Psoas muscle (tissue), 8 donors: ENCODE measurements around the gene TMUB1. TPM values are rescaled to one million over a fixed set of nuclear protein-coding genes. Genes with fewer than 3 reads are reported as not detected.

Experiments
- ATAC-seq, 4 donors: fragments of 200-7000 bp; cut with Tn5 transposase; one replicate each; pipeline ENCODE4 v1.9.1; 2020; ENCODE audit warnings: moderate library complexity in 3 of 4, mild to moderate bottlenecking in 2 of 4
- DNase-seq, 2 donors: peaks; one replicate each; pipeline ENCODE4 v3.0.0-alpha.2; 2020
- H3K27ac ChIP-seq: fragments of 200-600 bp; one replicate; pipeline ENCODE4 v1.8.0; 2022
- H3K27me3 ChIP-seq, 3 donors: fragments of 200-600 bp in 1 of 3; one replicate each; pipeline versions ENCODE4 v1.6.1 to v1.8.0; 2013 to 2022; ENCODE audit warnings: low read length in 2 of 3, mild to moderate bottlenecking in 2 of 3, moderate library complexity in 1 of 3; ENCODE audit not compliant: insufficient read depth in 3 of 3
- H3K36me3 ChIP-seq, 2 donors: fragments of 200-600 bp in 1 of 2; one replicate each; pipeline versions ENCODE4 v1.6.1 to v1.8.0; 2013 to 2022; ENCODE audit warnings: low read depth in 1 of 2, mild to moderate bottlenecking in 1 of 2, moderate library complexity in 1 of 2; ENCODE audit not compliant: insufficient read depth in 1 of 2
- H3K4me1 ChIP-seq: fragments of 200-600 bp; one replicate; pipeline ENCODE4 v1.8.0; 2022
- H3K4me3 ChIP-seq: fragments of 200-600 bp; one replicate; pipeline ENCODE4 v1.8.0; 2022; ENCODE audit warnings: mild to moderate bottlenecking
- H3K9me3 ChIP-seq: fragments of 200-600 bp; one replicate; pipeline ENCODE4 v1.8.0; 2022
- WGBS, 3 donors: extraction: QIAGEN DNeasy Blood & Tissue Kit; methylation state at CpG; one replicate each; pipeline versions ENCODE4 v1.1.6 to v1.1.7; 2013; 5-methylcytosine and 5-hydroxymethylcytosine counted together
- intact Hi-C, 2 donors: fragments of 100-400 bp; cut with DNase I; formaldehyde crosslinking; loops; one replicate each; pipeline versions ENCODE4 v1.11.0 to v1.14.2; 2022
- polyA plus RNA-seq, 3 donors: library from polyadenylated mRNA; stranded (reverse); fragments of 200-250 nt; gene quantifications; one replicate each; pipeline ENCODE4 v1.2.3, GENCODE V29; 2013
- total RNA-seq, 4 donors: library from RNA; stranded (reverse); fragmentation: NEBNext Ultra II Directional in 2 of 4; extraction: Animal tissue kit (Norgen Biotek cat#: 25700) in 2 of 4; gene quantifications; one replicate each; pipeline versions ENCODE4 v1.2.1 to v1.2.4, GENCODE V29; 2021 to 2023
- TF ChIP-seq, protein P1 (sequence below): fragments of 200-600 bp; IDR thresholded peaks from one replicate; pipeline ENCODE4 v1.8.0; 2022; ENCODE audit warnings: antibody characterized with exemption
- donor health status: healthy with polysubstance abuse.
- donor health status: DM: no; HTN: no; CAD: no; lungs with moderate emphysema.
- donor health status: Bipolar disorder and iron deficiency.
- donor health status: healthy.
- donor health status: DM: yes; HTN: yes; CAD: no.
- donor health status: DM: no; HTN: no; CAD: no.
- donor health status: DM: no; HTN: no; CAD: no.
- donor health status: DM: yes; HTN: yes; CAD: no.

TMUB1 gene
- total and polyA plus RNA-seq, 7 donors, result 41.7 to 121 (median 55.5) TPM

DNA sequence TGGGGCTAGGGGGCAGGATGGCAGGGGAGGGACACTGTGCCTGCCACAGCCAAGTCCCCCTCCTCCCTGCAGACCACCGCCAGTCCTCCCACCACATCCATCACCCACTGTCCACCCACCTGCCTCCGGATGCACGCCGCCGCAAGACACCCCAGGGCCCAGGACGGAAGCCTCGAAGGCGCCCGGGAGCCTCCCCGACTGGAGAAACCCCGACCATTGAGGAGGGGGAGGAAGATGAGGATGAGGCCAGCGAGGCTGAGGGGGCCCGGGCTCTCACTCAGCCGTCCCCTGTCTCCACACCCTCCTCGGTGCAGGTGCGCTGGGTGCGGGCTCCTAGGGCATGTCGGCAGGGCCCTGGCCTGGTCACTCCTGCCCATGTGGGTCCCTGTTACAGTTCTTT lies 18.8 kb downstream of the TMUB1 start:
- H3K9me3 ChIP-seq, result no peaks in the 10 kb centered on the region
- no peak overlapping the region for H3K4me3 ChIP-seq
- H3K27me3 ChIP-seq, result no peaks in the 10 kb centered on the region
- peaks cover 19% of the 10 kb centered on the region for H3K4me1 ChIP-seq
- no peak overlapping the region for H3K27ac ChIP-seq
- TF ChIP-seq, protein P1, sequence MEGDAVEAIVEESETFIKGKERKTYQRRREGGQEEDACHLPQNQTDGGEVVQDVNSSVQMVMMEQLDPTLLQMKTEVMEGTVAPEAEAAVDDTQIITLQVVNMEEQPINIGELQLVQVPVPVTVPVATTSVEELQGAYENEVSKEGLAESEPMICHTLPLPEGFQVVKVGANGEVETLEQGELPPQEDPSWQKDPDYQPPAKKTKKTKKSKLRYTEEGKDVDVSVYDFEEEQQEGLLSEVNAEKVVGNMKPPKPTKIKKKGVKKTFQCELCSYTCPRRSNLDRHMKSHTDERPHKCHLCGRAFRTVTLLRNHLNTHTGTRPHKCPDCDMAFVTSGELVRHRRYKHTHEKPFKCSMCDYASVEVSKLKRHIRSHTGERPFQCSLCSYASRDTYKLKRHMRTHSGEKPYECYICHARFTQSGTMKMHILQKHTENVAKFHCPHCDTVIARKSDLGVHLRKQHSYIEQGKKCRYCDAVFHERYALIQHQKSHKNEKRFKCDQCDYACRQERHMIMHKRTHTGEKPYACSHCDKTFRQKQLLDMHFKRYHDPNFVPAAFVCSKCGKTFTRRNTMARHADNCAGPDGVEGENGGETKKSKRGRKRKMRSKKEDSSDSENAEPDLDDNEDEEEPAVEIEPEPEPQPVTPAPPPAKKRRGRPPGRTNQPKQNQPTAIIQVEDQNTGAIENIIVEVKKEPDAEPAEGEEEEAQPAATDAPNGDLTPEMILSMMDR, result no peak
- DNase-seq, result no peak
- WGBS, 3 donors, result 92 to 97% (median 94%) methylated on average over 15 to 18 of the region's 18 CpGs
- peaks cover 12 to 53% of the 10 kb centered on the region in 2 donors for H3K36me3 ChIP-seq
- no peak for ATAC-seq
- intact Hi-C loops, result no loop called here

- TF ChIP-seq, protein P1, result no peak
- no peaks in the 10 kb centered on the region for H3K27me3 ChIP-seq
- peaks cover 12 to 43% of the 10 kb centered on the region in 2 donors for H3K36me3 ChIP-seq
- 41 to 63% (median 46%) methylated on average over 11 of the region's 11 CpGs for WGBS, 3 donors
- DNase-seq (peak; percentile 64 to 71), ATAC-seq (peak; percentile 7 to 31 (median 15))
- intact Hi-C loops, result no loop called here
- H3K27ac ChIP-seq, result peak overlapping the region; percentile 69
- H3K4me3 ChIP-seq, result peak overlapping the region; percentile 28
- no peaks in the 10 kb centered on the region for H3K9me3 ChIP-seq
- H3K4me1 ChIP-seq, result peaks cover 25% of the 10 kb centered on the region
Measured at GRCh38 chr7:151063212-151063561, 20.1 kb downstream of the TMUB1 start.

- Histone ChIP-seq H3K27me3 (no peaks in the 10 kb centered on the region), H3K36me3 (peaks cover 9 to 37% of the 10 kb centered on the region in 2 donors), H3K4me1 (peaks cover 25% of the 10 kb centered on the region), H3K4me3 (peak overlapping the region; percentile 28), H3K9me3 (no peaks in the 10 kb centered on the region), H3K27ac (peak overlapping the region; percentile 69)
- TF ChIP-seq, protein P1, result no peak
- WGBS, 3 donors, result 59 to 68% (median 64%) methylated on average over 35 to 43 of the region's 43 CpGs
- DNase-seq (peak in 1 of 2 donors; percentile 63), ATAC-seq (peak; percentile 6 to 30 (median 14))
- intact Hi-C loops, result no loop called here
Measured at GRCh38 chr7:151062399-151063211, 20.7 kb downstream of the TMUB1 start.

GRCh38 chr7:151062111-151062398 lies 21.2 kb downstream of the TMUB1 start:
- Histone ChIP-seq H3K9me3 (no peaks in the 10 kb centered on the region), H3K27me3 (no peaks in the 10 kb centered on the region), H3K36me3 (peaks cover 5 to 32% of the 10 kb centered on the region in 2 donors), H3K4me3 (peak overlapping the region; percentile 28), H3K4me1 (peaks cover 29% of the 10 kb centered on the region), H3K27ac (no peak overlapping the region)
- DNase-seq (no peak), ATAC-seq (no peak)
- WGBS, 3 donors, result 77 to 79% (median 77%) methylated on average over 10 to 11 of the region's 11 CpGs
- TF ChIP-seq, protein P1, result no peak
- intact Hi-C loops, result no loop called here
